Endothelial cell of hepatic sinusoid (primary cell): ENCODE measurements around the gene RAD51B.
"Not testable (repeated sequence)": the region's sequence is repeated elsewhere in the genome, so short reads cannot be mapped to it uniquely, and the experiment has no call there.

Source experiments
- in situ Hi-C: cut with HindIII; loops from 2 replicates; pipeline ENCODE4 v1.10.0; 2017; ENCODE audit warnings: low sequenced_read_pairs

RAD51B gene

GRCh38 chr14:68015356-68016254, 196.0 kb downstream of the RAD51B start:
- in situ Hi-C loops: no loop called here

- in situ Hi-C loops: no loop called here
Observed at GRCh38 chr14:68016255-68016914, 196.8 kb downstream of the RAD51B start.

DNA sequence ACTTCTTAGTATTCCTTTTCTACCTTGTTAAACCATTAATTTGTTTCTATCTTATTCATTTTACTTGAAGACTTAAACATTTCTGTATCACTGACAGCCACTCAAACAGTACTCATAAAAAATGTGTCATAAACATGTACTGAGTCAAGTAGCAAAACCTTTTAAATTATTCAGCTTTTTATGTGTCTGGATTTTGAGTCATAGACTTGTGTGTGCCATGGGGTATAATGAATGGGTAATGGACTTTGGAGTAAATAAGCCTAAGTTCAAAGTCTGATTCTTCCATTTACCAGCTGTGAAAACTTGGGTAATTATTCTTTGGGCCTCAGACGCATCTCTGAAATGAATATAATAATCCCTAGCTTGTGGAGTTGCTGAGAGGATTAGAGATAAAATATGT, 199.0 kb downstream of the RAD51B start:
- in situ Hi-C loops: no loop called here

GRCh38 chr14:68020493-68020892, 200.9 kb downstream of the RAD51B start:
- in situ Hi-C loops: no loop called here

- in situ Hi-C loops: no loop called here
Observed at GRCh38 chr14:68020999-68021663, 201.6 kb downstream of the RAD51B start.

- in situ Hi-C loops: no loop called here
Observed at GRCh38 chr14:68027276-68027675, 207.7 kb downstream of the RAD51B start.

GRCh38 chr14:68028075-68028474, 208.5 kb downstream of the RAD51B start:
- in situ Hi-C loops: no loop called here

GRCh38 chr14:68031011-68031410, 211.4 kb downstream of the RAD51B start:
- in situ Hi-C loops: not testable (repeated sequence)

- in situ Hi-C loops: no loop called here
Observed at GRCh38 chr14:68032154-68032553, 212.6 kb downstream of the RAD51B start.

DNA sequence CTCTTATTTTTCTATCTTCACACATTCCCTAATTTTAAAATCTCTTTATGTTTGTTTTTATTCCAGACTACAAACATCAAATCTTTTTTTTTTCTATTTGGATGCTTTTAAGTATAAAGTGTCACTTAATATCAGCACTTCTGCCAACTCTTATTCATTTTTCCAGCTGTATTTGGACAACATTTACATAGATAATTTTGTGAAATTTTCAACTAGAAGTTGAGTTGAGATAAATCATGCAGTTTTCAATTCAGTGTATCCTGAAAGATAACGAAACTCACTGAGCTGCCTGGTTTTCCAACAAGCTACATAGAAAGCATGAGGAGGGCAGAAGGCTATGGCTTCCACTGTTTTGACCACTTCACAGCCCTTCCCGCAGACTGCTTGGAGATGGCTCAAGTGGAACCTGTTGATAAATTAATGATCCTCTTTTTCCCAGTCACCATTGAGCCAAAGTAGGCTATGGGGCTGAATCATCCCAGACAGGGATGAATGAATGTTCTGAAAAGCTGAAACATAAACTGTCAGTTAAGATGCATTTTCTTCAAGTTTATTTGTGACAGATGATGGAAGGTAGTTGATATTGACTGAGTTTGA, 213.9 kb downstream of the RAD51B start:
- in situ Hi-C loops: no loop called here

- in situ Hi-C loops: no loop called here
Observed at GRCh38 chr14:68034896-68035295, 215.3 kb downstream of the RAD51B start.

- in situ Hi-C loops: no loop called here
Observed at GRCh38 chr14:68036202-68036601, 216.6 kb downstream of the RAD51B start.

- in situ Hi-C loops: no loop called here
Observed at GRCh38 chr14:68039593-68039992, 220.0 kb downstream of the RAD51B start.

DNA sequence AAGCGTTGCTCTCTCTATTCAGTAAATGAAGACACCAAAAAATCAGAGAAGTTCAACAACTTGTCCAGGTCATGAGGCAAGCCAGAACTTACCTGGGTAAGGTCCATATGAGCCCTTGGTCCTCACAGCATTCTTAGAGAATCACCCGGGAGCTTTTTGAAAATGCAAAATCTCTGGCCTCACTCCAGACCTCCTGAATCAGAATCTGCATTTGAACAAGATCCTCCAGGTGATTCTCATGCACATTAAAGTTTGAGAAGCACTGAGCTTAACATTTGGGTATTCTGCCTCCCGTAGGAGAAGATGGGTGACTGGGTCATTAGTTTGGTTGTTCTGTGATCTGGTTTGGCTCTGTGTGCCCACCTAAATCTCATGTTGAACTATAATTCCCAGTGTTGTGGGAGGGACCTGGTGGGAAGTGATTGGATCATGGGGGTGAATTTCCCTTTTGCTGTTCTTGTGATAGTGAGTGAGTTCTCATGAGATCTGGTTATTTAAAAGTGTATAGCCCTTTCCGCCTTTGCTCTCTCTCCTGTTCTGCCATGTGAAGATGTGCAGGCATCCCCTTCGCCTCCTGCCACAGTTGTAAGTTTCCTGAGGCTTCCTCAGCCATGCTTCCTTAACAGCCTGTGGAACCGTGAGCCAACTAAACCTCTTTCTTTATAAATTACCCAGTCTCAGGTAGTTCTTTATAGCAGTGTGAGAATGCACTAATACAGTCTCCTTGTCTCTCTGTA, 221.2 kb downstream of the RAD51B start:
- in situ Hi-C loops: no loop called here

DNA sequence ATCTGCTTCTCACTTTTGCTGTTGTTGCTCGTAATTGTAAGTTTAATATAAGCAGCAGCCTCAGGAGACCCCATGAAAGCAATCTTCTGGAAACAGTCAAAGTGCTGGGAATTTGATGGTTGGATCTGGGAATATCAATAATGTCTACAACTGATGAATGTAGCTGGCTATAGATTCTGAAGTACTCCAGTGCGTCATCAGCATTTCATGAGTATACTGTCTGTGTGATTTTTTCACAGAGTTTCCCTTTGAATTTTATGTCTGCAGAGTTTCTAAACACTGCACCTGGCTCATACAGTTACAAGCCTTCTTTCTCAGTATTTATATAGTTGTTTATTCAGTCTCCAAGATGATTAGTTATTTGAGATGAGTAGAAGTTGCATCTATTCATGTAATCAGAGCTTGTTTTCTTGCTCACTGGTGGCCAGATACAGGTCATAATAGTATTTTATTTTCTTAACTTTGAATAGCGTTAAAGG, 222.3 kb downstream of the RAD51B start:
- in situ Hi-C loops: no loop called here

- in situ Hi-C loops: no loop called here
Observed at GRCh38 chr14:68042586-68043210, 223.1 kb downstream of the RAD51B start.

DNA sequence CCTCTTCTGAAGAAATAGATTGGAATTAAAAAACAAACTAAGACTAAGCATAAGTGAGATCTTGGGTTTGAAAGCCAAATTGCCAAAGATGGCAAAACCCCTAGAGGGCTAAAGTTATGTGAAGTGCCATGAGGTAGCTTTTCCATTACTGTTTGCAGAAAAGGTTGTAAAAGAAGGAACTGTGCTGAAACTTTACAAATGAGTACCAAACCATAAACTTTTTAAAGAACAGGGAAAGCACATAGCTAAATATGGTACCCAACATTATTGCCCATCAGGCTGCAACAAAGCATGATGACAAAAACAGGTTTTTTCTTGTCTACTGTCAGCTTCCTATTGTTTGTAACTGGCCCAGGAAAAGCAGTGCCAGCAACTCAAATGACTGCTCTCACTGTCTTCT, 224.2 kb downstream of the RAD51B start:
- in situ Hi-C loops: no loop called here

GRCh38 chr14:68047906-68048305, 228.3 kb downstream of the RAD51B start:
- in situ Hi-C loops: no loop called here

DNA sequence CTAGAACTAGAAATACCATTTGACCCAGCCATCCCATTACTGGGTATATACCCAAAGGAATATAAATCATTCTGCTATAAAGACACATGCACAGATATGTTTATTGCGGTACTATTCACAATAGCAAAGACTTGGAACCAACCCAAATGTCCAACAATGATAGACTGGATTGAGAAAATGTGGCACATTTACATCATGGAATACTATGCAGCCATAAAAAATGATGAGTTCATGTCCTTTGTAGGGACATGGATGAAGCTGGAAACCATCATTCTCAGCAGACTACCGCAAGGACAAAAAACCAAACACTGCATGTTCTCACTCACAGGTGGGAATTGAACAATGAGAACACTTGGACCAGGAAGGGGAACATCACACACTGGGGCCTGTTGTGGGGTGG, 229.2 kb downstream of the RAD51B start:
- in situ Hi-C loops: not testable (repeated sequence)

GRCh38 chr14:68050177-68050576, 230.6 kb downstream of the RAD51B start:
- in situ Hi-C loops: no loop called here
